RWPE1 (cell line): ENCODE results near the gene RAE1.

Experiments
- CTCF ChIA-PET: fragments of 350-600 bp; sonication (Branson Sonifier 250); formaldehyde crosslinking; extraction: SDS; loops from one replicate; lab custom pipeline; 2021; lab: Yijun Ruan, JAX
- POLR2A ChIA-PET: fragments of 400-600 bp; formaldehyde crosslinking; extraction: SDS; loops from one replicate; lab custom pipeline; 2020; ENCODE audit warnings: antibody characterized with exemption; ENCODE audit not compliant: low non-redundant PET; lab: Yijun Ruan, JAX
- DNase-seq: peaks from one replicate; pipeline ENCODE4 v3.0.0; 2012; ENCODE audit warnings: low spot score
- H3K27ac ChIP-seq: fragments of 450-650 bp; 2 replicates; pipeline ENCODE4 v1.5.1; 2017
- CTCF ChIP-seq: fragments of 450-650 bp; conservative IDR thresholded peaks from 2 replicates; pipeline ENCODE4 v1.5.1; 2017; ENCODE audit warnings: low read depth, mild to moderate bottlenecking

The RAE1 gene

DNA sequence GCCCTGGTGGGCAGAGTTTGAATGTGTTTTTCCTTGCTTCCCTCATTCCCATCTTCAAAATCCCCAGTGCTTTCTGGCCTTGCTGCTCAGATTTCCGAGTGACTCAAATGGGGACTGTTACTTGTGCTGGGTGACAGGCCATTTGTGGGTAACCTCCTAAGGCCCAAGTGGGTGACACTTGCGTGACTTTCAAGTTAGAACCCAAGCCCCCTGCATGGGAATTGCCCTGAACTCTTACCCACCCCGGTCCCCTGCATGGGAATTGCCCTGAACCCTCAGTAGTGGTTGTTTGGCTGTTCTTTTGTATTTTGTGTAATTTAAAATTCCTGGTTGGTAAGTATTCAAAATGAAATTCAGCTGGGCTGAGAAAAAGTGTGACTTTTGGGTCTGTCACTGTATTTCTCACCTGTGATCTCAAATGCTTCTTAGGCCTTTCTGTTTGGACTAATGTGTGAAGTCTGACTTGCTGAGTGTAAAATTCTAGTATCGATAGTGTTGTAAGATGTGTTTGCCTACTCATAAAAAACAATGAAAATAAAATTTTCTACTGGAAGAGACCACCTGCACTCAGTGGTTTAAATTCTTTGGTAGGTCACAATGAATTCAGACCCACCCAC, 27.7 kb downstream of the RAE1 start:
- H3K27ac ChIP-seq, result 0 out of 2 replicates have a peak overlapping the region, but pooled peaks have one; percentile 1
- no peak for DNase-seq
- TF ChIP-seq CTCF, result no peak
- ChIA-PET POLR2A (no interaction called here), CTCF (interaction anchor here (0.6 to 1.0 kb wide), 2 partner anchors 14 to 55 kb away, joined by 3 to 6 read pairs; no protein-coding TSS in a partner anchor)

DNA sequence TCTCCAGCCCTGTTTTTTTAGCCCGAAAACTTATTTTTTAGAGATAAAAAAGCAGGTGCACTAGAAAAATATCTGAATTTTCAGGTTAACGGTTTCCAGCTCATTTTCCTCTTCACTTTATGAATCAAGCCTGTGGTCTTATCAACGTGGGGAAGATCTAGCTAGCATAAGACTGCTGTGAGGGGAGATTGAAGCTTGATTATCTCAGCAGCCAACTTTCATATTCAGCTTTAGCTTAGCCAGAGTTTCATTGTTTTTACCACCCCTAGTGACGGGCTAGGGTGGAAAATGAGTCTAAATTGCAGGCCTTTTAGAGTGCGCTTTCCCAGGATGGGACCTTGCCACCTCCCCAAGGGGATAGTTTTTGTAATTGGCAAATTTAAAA, 28.2 kb downstream of the RAE1 start:
- no peak overlapping the region for H3K27ac ChIP-seq
- CTCF ChIA-PET, result interaction anchor here (0.6 to 1.4 kb wide), 5 partner anchors 10 to 244 kb away, joined by 3 to 6 read pairs (median 4); no protein-coding TSS in a partner anchor
- no peak for TF ChIP-seq CTCF
- DNase-seq, result no peak
- POLR2A ChIA-PET, result no interaction called here

- H3K27ac ChIP-seq, result peak overlapping the region; percentile 12
- POLR2A ChIA-PET, result no interaction called here
- no peak for DNase-seq
- no peak for TF ChIP-seq CTCF
- CTCF ChIA-PET, result interaction anchor here (0.5 to 1.4 kb wide), 5 partner anchors 11 to 119 kb away, joined by 3 to 5 read pairs (median 4); no protein-coding TSS in a partner anchor
Observed at GRCh38 chr20:57380081-57380750, 29.2 kb downstream of the RAE1 start.

DNA sequence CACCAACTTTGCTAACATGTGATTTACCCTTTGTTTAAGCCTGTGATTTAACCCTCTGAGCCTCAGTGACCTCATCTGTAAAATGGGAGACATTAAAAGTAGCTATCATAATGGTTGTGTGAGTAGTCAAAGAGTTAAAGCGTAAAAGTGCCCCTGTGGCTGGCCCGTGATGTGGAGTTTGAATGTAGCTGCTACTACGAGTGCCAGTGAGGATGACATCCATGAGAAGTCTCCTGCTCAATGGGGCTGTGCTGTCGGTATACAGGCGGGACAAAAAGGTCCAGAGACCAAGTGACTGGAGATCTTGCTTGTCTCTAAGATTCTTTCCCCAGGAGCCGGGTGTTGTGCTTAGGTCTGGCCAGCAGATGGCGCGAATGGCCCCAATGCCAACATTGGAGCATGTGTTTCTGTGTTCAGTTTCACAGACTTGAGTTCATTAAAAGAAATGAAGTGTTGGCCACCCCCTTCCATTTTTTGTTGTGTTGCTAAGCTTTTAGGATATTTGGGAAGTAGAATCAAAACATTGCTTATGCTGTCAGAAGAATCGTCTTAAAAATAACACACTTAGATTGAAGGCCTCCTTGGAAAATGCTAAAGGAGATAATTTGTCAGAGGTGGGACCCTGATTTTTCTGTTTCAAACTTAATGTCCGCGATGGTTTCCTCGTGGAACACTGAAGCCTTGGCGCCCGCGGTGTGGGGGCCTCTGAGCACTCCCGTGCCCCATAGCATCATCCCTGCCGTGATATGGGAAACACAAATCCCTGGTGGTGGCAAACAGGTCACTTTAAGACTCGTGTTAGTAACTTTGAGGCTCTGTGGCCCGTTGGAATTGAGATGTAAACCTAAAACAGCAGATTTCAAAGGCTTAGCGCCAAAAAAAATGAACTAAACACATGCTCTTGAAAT, 30.8 kb downstream of the RAE1 start:
- ChIA-PET CTCF (interaction anchor here (0.6 to 2.2 kb wide), 15 partner anchors 9 to 888 kb away, joined by 3 to 14 read pairs (median 4); no protein-coding TSS in a partner anchor), POLR2A (no interaction called here)
- TF ChIP-seq CTCF, result peak; percentile 100
- H3K27ac ChIP-seq, result no peak overlapping the region
- peak; percentile 93 for DNase-seq

- ChIA-PET CTCF (interaction anchor here (0.6 to 2.2 kb wide), 6 partner anchors 17 to 844 kb away, joined by 3 to 14 read pairs (median 4); no protein-coding TSS in a partner anchor), POLR2A (no interaction called here)
- no peak for TF ChIP-seq CTCF
- H3K27ac ChIP-seq, result no peak overlapping the region
- no peak for DNase-seq
Observed at GRCh38 chr20:57382516-57382915, 31.5 kb downstream of the RAE1 start.
